Hippocampal formation (tissue), 2 donors: ENCODE results near the gene NIT1.
"Not testable (repeated sequence)": the region's sequence is repeated elsewhere in the genome, so short reads cannot be mapped to it uniquely, and the experiment has no call there.

ENCODE experiments used
- DNase-seq, 2 donors: peaks; one replicate each; lab custom pipeline; 2025; lab: John Stamatoyannopoulos, UW

NIT1 gene

GRCh38 chr1:161115132-161115711, 2.7 kb upstream of the NIT1 start:
- DNase-seq, result no peak

- not testable (repeated sequence) for DNase-seq
Observed at GRCh38 chr1:161115961-161116360, 1.9 kb upstream of the NIT1 start.

- DNase-seq, result no peak
Observed at GRCh38 chr1:161119092-161119903, 1.4 kb downstream of the NIT1 start.

- DNase-seq, result no peak
Observed at GRCh38 chr1:161121042-161121650, 3.2 kb downstream of the NIT1 start.

- peak in 1 of 2 donors; percentile 1 for DNase-seq
Observed at GRCh38 chr1:161121834-161122233, 3.9 kb downstream of the NIT1 start.

- DNase-seq, result no peak
Observed at GRCh38 chr1:161122967-161123366, 5.1 kb downstream of the NIT1 start.

GRCh38 chr1:161127649-161128048, 9.7 kb downstream of the NIT1 start:
- DNase-seq, result no peak

GRCh38 chr1:161128591-161129420, 10.9 kb downstream of the NIT1 start:
- no peak for DNase-seq

- no peak for DNase-seq
Observed at GRCh38 chr1:161130266-161130665, 12.4 kb downstream of the NIT1 start.

GRCh38 chr1:161131523-161132409, 13.9 kb downstream of the NIT1 start:
- peak in 1 of 2 donors; percentile 9 for DNase-seq

GRCh38 chr1:161132410-161133219, 14.7 kb downstream of the NIT1 start, which contains the start of gene DEDD:
DEDD (minus strand) TSS chr1:161132667; CDS start chr1:161124462, 8,205 bp downstream.
- peak; percentile 91 to 98 for DNase-seq

- DNase-seq, result no peak
Observed at GRCh38 chr1:161133220-161133740, 15.4 kb downstream of the NIT1 start.

- DNase-seq, result no peak
Observed at GRCh38 chr1:161137881-161138280, 20.0 kb downstream of the NIT1 start.

GRCh38 chr1:161138431-161138830, 20.5 kb downstream of the NIT1 start:
- no peak for DNase-seq

- no peak for DNase-seq
Observed at GRCh38 chr1:161139766-161140165, 21.9 kb downstream of the NIT1 start.

GRCh38 chr1:161140755-161141400, 23.0 kb downstream of the NIT1 start:
- no peak for DNase-seq

- DNase-seq, result no peak
Observed at GRCh38 chr1:161145832-161146231, 27.9 kb downstream of the NIT1 start.

- no peak for DNase-seq
Observed at GRCh38 chr1:161153176-161153575, 35.3 kb downstream of the NIT1 start.

- peak; percentile 73 to 92 for DNase-seq
Observed at GRCh38 chr1:161153682-161154337, 35.9 kb downstream of the NIT1 start, which contains the start of gene UFC1. UFC1 (plus strand) TSS chr1:161153978; CDS start chr1:161153998, 20 bp downstream.
